Measurements from ENCODE around the gene KRTAP3-1.
"Not testable (repeated sequence)": the region's sequence is repeated elsewhere in the genome, so short reads cannot be mapped to it uniquely, and the experiment has no call there.

KRTAP3-1 gene

DNA sequence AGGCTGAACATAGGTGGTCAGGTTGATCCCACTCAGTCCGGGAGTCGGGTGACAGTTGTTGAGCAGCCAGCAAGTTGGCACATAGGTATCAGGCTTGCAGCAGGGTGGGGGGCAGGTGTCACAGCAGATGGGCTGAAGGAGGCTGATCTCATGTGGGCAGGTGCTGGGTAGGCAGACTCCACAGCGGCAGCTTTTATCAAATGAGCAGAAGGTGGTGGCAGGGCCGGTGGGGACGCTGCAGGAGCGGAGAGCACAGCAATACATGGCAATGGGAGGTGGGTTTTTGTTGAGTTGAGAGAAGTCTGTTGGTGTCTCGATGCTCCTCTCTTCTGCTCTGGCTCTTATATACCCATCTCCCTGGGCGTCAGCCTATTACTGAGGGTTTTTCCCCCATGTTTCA is at the start of gene KRTAP3-1:
KRTAP3-1 (minus strand) TSS at position 318 of the 400 bp plus-strand sequence; CDS start at position 264, 54 bp downstream.
- no peak for DNase-seq

- no peak for DNase-seq
These were observed 48.6 kb upstream of the KRTAP3-1 start for GRCh38 chr17:41057547-41057946.

- DNase-seq, result not testable (repeated sequence)
These were observed 46.2 kb upstream of the KRTAP3-1 start, which contains the start of gene KRTAP2-2 for GRCh38 chr17:41055130-41055529. KRTAP2-2 (minus strand) TSS chr17:41055230; CDS start chr17:41055211, 19 bp downstream.

- DNase-seq, result not testable (repeated sequence)
These were observed 45.6 kb upstream of the KRTAP3-1 start for GRCh38 chr17:41054556-41054955.

- DNase-seq, result no peak
These were observed 45.1 kb upstream of the KRTAP3-1 start for GRCh38 chr17:41054025-41054424.

DNA sequence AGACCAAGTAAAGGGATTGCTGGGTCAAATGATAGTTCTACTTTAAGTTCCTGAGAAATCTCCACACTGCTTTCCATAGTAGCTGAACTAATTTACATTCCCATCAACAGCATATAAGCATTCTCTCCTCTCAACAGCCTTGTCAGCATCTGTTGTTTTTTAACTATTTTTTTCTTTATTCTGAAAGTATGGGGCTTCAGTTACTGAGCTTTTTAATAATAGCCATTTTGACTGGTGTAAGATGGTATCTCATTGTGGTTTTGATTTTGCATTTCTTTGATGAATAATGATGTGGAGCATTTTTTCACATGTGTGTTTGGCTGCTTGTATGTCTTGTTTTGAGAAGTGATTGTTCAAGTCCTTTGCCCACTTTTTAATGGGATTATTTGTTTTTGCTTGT is 43.6 kb upstream of the KRTAP3-1 start:
- DNase-seq, result no peak

DNA sequence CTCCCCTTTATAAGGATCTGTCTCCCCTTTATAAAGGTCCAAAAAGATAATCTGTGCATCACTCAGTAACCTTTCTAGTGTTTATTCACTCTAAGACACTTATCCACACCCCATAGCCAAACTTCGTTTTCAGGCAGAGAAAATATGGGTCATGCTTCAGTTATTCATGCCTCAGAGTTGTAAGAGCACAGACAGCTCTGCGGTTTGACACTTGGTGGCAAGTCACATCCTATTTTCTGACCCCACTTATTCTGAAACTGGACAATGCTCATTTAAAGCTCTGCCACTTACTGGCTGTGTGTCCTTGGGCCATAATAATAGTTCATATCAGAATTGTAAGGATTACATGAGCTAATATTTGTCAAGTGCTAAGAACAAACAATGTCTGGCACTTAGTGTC is 40.2 kb upstream of the KRTAP3-1 start:
- DNase-seq, result no peak

GRCh38 chr17:41048441-41048840 is 39.5 kb upstream of the KRTAP3-1 start:
- DNase-seq, result no peak

DNA sequence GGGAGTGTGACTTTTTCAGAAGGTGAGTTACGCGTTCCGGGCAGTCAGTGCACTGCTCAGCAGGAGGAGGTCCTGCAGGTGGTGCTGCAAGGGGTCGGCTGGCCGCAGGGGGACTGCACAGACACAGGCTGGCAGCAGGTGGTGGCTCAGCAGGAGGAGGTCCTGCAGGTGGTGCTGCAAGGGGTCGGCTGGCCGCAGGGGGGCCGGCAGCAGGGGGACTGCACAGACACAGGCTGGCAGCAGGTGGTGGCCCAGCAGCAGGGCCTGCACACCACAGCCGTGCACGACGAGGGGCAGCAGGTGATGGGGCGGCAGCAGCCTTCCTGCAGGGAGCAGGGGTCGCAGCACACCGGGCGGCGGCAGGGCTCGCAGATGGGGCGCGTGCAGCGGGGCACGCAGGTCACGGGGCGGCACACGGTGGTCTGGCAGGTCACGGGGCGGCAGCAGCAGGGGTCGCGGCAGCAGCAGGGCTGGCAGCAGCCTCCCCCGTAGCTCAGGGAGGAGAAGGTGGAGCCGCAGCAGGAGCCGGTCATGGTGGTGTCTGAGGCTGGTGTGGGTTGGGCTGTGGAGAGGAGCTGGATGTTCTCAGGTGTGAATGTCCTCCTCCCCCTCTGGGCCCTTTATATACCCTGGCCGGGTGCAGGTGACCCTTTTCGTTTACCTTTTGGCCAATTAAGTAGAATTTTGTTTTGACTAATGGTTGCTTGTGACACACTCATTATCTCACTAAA is 38.0 kb upstream of the KRTAP3-1 start, which contains the start of gene KRTAP2-1:
KRTAP2-1 (minus strand) TSS at position 582 of the 731 bp plus-strand sequence; CDS start at position 533, 49 bp downstream.
- DNase-seq, result not testable (repeated sequence)

GRCh38 chr17:41042953-41043352 is 34.0 kb upstream of the KRTAP3-1 start:
- DNase-seq, result no peak

DNA sequence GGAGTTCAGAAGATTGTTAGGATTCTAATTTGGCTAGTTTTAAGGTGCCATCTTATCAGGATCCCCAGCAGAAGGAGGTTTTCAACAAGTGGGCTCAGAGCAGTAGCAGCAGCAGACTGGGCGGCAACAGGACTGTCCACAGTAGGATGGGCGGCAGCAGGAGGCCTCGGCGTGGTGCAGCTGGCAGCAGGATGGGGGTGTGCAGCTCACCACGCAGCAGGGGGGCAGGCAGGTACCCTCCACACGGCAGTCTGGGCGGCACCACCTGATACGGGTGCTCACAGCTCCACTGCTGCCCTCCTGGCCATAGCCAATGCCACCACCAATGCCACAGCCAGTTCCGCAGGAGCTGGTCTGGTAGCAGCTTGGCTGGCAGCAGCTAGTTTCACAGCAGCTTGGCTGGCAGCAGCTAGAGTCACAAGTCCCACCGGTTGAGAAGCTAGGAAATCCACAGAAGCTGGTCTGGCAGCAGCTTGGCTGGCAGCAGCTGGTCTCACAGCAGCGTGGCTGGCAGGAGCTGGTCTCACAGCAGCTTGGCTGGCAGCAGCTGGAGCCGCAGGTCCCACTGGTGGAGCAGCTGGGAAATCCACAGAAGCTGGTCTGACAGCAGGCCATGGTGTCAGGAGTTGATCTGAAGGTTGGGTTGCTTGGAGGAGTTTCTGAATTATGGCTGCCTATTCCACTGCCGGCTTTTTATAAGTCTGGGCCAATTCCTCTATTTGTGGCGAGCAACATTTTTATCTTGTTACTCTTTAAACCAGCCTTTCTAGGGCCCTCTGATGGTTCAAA is 32.0 kb upstream of the KRTAP3-1 start, which contains the start of gene KRTAP1-1:
KRTAP1-1 (minus strand) TSS at position 668 of the 789 bp plus-strand sequence; CDS start at position 615, 53 bp downstream.
- not testable (repeated sequence) for DNase-seq

DNA sequence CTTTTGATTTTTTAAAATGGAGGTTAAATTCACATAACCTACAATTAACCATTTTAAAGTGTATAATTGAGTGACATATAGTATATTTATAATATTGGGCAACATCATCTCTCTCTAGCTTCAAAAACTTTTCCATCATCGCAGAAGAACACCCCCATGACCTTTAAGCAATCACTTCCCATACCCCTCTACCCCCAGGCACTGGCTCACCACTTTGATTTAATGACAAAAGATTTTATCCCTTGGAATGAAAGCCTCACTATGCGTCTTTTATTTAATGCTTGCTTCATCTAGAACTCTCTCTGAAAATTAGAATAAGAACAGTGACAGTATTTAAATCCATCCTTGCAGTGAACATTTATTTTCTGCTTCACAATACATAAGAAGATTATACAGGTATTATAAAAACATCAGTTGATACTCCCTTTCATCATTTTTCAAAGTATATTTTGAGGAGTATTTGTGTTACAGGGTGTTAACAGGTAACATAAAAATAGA is 29.0 kb upstream of the KRTAP3-1 start:
- no peak for DNase-seq

DNA sequence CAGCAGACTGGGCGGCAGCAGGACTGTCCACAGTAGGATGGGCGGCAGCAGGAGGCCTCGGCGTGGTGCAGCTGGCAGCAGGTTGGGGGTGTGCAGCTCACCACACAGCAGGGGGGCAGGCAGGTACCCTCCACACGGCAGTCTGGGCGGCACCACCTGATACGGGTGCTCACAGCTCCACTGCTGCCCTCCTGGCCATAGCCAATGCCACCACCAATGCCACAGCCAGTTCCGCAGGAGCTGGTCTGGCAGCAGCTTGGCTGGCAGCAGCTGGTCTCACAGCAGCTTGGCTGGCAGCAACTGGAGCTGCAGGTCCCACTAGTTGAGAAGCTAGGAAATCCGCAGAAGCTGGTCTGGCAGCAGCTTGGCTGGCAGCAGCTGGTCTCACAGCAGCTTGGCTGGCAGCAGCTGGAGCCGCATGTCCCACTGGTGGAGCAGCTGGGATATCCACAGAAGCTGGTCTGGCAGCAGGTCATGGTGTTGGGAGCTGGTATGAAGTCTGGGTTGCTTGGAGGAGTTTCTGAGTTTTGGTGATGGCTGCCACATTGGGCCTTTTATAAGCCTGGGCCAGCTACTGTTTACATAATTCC is 25.5 kb upstream of the KRTAP3-1 start, which contains the start of gene KRTAP1-3:
KRTAP1-3 (minus strand) TSS at position 529 of the 590 bp plus-strand sequence; CDS start at position 476, 53 bp downstream.
- DNase-seq, result not testable (repeated sequence)

- no peak for DNase-seq
These were observed 20.8 kb upstream of the KRTAP3-1 start, which contains the start of gene KRTAP1-4 for GRCh38 chr17:41029633-41030245. KRTAP1-4 (minus strand) TSS chr17:41030195; CDS start chr17:41030078, 117 bp downstream.

DNA sequence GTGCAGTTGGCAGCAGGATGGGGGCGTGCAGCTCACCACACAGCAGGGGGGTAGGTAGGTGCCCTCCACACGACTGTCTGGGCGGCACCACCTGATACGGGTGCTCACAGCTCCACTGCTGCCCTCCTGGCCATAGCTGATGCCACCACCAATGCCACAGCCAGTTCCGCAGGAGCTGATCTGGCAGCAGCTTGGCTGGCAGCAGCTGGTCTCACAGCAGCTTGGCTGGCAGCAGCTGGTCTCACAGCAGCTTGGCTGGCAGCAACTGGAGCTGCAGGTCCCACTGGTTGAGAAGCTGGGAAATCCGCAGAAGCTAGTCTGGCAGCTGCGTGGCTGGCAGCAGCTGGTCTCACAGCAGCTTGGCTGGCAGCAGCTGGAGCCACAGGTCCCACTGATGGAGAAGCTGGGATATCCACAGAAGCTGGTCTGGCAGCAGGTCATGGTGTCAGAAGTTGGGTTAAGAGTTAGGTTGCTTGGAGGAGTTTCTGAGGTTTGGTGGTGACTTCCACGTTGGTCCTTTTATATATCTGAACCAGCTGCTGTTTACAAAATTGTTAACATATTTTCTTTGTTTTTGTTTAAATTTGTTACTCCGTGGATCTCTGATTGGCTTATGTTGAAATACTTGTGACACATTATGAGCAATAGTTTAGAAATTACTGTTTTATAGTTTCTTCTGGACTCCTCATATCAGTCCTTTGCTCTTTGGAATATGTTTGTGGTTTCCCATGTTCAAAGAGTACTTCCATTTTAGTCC is 18.0 kb upstream of the KRTAP3-1 start, which contains the start of gene KRTAP1-5:
KRTAP1-5 (minus strand) TSS at position 494 of the 757 bp plus-strand sequence; CDS start at position 441, 53 bp downstream.
- DNase-seq, result no peak

DNA sequence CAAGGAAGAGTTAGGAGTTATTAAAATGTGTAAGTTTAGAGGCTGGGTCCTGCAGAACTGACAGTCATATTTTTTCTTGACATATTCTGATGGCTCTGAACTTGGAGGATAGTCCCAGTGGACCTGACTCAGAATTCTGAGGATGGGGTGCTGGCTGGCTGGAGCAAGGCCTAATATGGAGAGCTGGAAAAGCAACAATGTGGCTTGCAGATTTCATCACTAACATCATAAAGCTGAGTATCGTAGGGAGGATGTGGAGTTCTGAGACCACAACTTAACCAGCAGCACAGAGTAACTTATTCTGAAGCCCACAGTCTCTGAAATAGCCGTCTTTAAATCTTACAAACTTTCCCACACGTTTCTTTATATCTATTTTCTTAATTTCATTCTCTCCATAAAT is 15.8 kb upstream of the KRTAP3-1 start:
- no peak for DNase-seq

DNA sequence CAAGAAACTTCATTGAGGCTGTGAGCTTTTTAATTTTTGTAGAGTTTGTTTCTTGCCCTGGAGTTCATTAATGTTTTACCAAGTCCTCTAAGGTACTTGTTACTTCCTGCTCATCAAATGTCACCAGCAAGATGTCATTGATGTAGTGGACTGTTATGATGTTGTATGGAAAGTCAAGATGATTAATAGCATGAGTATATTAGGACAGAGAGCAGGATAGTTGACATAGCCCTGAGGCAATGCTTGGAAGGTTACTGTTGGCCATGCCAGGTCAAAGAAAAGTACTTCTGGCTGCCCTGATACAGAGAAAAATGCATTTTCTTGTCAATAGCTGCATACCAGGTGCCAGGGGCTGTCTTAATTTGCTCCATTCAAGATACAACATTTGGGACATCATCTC is 11.4 kb upstream of the KRTAP3-1 start:
- DNase-seq, result no peak

- DNase-seq, result no peak
These were observed 10.5 kb upstream of the KRTAP3-1 start for GRCh38 chr17:41019415-41019814.

- no peak for DNase-seq
These were observed 9.6 kb upstream of the KRTAP3-1 start for GRCh38 chr17:41018541-41018940.

- DNase-seq, result no peak
These were observed 7.8 kb upstream of the KRTAP3-1 start for GRCh38 chr17:41016578-41017215.

GRCh38 chr17:41015454-41015853 is 6.5 kb upstream of the KRTAP3-1 start:
- DNase-seq, result no peak
